Gastroesophageal sphincter (tissue), 4 donors: ENCODE measurements around the gene CFDP1. TPM values are rescaled to one million over a fixed set of nuclear protein-coding genes. Genes with fewer than 3 reads are reported as not detected.

Experiments used
- ATAC-seq: fragments of 150-250 bp; one replicate; pipeline ENCODE4 v1.9.1; 2016; ENCODE audit warnings: mild to moderate bottlenecking, moderate library complexity
- H3K27ac ChIP-seq, 4 donors: fragments of 200-600 bp; sonication (generic) in 3 of 4; 1 replicate in 3 of 4; 2 replicates in 1 of 4; pipeline ENCODE4 v1.5.1; 2016 to 2019
- H3K27me3 ChIP-seq: fragments of 200-600 bp; sonication (generic); one replicate; pipeline ENCODE4 v1.5.1; 2019
- H3K36me3 ChIP-seq, 2 donors: fragments of 200-600 bp; sonication (generic); one replicate each; pipeline ENCODE4 v1.5.1; 2019; ENCODE audit warnings: control low read depth in 1 of 2
- H3K4me1 ChIP-seq, 3 donors: fragments of 200-600 bp; sonication (generic); 1 replicate in 2 of 3; 2 replicates in 1 of 3; pipeline ENCODE4 v1.5.1; 2016 to 2019; ENCODE audit warnings: control low read depth in 2 of 3
- H3K4me3 ChIP-seq, 2 donors: fragments of 200-600 bp; sonication (generic); one replicate each; pipeline ENCODE4 v1.5.1; 2019; ENCODE audit warnings: mild to moderate bottlenecking in 1 of 2, moderate library complexity in 1 of 2
- H3K9me3 ChIP-seq, 3 donors: fragments of 200-600 bp; sonication (generic); one replicate each; pipeline ENCODE4 v1.5.1; 2017 to 2019; ENCODE audit warnings: control low read depth in 2 of 3
- EP300 ChIP-seq: sonication (generic); formaldehyde crosslinking; IDR thresholded peaks from one replicate; pipeline ENCODE4 v1.6.1; 2017; ENCODE audit warnings: antibody characterized with exemption, mild to moderate bottlenecking
- POLR2A ChIP-seq, 2 donors: fragments of 450-650 bp; IDR thresholded peaks; one replicate each; pipeline ENCODE4 v1.6.1; 2017; ENCODE audit warnings: antibody characterized with exemption in 2 of 2, mild to moderate bottlenecking in 2 of 2, moderate library complexity in 1 of 2
- POLR2AphosphoS5 ChIP-seq: sonication (generic); formaldehyde crosslinking; IDR thresholded peaks from one replicate; pipeline ENCODE4 v1.6.1; 2017; ENCODE audit warnings: antibody characterized with exemption
- WGBS, 2 donors: methylation state at CpG; one replicate each; pipeline ENCODE4 v1.1.5; 2018; ENCODE audit warnings: low coverage in 1 of 2; 5-methylcytosine and 5-hydroxymethylcytosine counted together
- total RNA-seq, 4 donors: library from RNA; depleted of rRNA; stranded (reverse); fragments of >200 nt; gene quantifications; one replicate each; pipeline ENCODE4 v1.1.0, GENCODE V29; 2016
- TF ChIP-seq, protein P1 (sequence below), 4 experiments: fragments of 200-600 bp in 2 of 4; fragments of 450-650 bp in 2 of 4; sonication (generic) in 1 of 4; IDR thresholded peaks; one replicate each; pipeline ENCODE4 v1.5.1; 2017 to 2019; ENCODE audit warnings: antibody characterized with exemption in 4 of 4, mild to moderate bottlenecking in 2 of 4, moderate library complexity in 2 of 4

CFDP1 gene
- total RNA-seq, 4 donors from 2014 or later = 45.1 to 70.0 (median 50.0) TPM

DNA sequence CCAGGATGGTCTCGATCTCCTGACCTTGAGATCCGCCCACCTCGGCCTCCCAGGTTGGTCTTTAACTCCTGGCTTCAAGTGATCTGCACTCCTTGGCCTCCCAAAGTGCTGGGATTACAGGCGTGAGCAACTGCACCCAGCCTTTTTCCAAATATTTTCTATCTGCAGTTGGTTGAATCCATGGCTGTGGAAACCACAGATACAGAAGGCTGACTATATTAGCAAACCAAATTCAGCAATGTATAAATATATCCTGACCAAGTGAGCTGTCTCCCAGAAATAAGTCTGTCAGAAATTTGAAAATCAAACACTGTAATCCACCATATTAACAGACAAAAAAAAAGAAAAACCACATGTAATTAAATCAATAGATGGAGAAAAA lies 9.6 kb downstream of the CFDP1 start:
- no peak for ATAC-seq
- peaks cover 0 to 21% (median 0%) of the 10 kb centered on the region in 3 donors for H3K4me1 ChIP-seq
- 63% methylated on average over 4 of the region's 4 CpGs; no CpG with 5 or more reads in 1 of the 2 donors for WGBS, 2 donors
- H3K27me3 ChIP-seq = no peaks in the 10 kb centered on the region
- no peak overlapping the region for H3K4me3 ChIP-seq
- H3K27ac ChIP-seq = no peak overlapping the region
- no peaks in the 10 kb centered on the region for H3K36me3 ChIP-seq
- no peak for TF ChIP-seq POLR2AphosphoS5
- no peak for TF ChIP-seq POLR2A (IDR thresholded peaks at IDR 0.05)
- TF ChIP-seq, protein P1, sequence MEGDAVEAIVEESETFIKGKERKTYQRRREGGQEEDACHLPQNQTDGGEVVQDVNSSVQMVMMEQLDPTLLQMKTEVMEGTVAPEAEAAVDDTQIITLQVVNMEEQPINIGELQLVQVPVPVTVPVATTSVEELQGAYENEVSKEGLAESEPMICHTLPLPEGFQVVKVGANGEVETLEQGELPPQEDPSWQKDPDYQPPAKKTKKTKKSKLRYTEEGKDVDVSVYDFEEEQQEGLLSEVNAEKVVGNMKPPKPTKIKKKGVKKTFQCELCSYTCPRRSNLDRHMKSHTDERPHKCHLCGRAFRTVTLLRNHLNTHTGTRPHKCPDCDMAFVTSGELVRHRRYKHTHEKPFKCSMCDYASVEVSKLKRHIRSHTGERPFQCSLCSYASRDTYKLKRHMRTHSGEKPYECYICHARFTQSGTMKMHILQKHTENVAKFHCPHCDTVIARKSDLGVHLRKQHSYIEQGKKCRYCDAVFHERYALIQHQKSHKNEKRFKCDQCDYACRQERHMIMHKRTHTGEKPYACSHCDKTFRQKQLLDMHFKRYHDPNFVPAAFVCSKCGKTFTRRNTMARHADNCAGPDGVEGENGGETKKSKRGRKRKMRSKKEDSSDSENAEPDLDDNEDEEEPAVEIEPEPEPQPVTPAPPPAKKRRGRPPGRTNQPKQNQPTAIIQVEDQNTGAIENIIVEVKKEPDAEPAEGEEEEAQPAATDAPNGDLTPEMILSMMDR (IDR thresholded peaks at IDR 0.05) = no peak
- no peak for TF ChIP-seq EP300
- no peaks in the 10 kb centered on the region for H3K9me3 ChIP-seq

DNA sequence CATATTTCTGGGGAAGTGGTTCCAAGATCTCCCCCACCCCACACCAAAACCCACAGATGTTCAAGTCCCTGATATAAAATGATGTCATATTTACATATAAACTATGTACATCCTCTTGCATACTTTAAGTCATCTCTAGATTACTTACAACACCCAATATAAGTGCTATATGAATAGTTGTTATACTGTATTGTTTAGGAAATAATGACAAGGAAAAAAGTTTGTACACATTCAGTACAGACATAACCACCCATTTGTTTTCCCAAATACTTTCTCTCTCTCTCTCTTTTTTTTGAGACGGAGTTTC lies 11.5 kb downstream of the CFDP1 start:
- WGBS, 2 donors = 100% methylated on average over 1 of the region's 1 CpG
- Histone ChIP-seq H3K9me3 (no peaks in the 10 kb centered on the region), H3K27me3 (no peaks in the 10 kb centered on the region), H3K4me1 (peaks cover 0 to 21% (median 0%) of the 10 kb centered on the region in 3 donors), H3K36me3 (no peaks in the 10 kb centered on the region), H3K27ac (no peak overlapping the region), H3K4me3 (no peak overlapping the region)
- no peak for ATAC-seq
- TF ChIP-seq POLR2AphosphoS5 (no peak), POLR2A (IDR thresholded peaks at IDR 0.05) (no peak)

GRCh38 chr16:75420987-75421819 lies 12.1 kb downstream of the CFDP1 start:
- peak overlapping the region in 2 of 4 donors; percentile 14 to 46 for H3K27ac ChIP-seq
- no peak for TF ChIP-seq EP300
- TF ChIP-seq POLR2A (IDR thresholded peaks at IDR 0.05) = peak in 1 of 2 donors; percentile 12
- TF ChIP-seq, protein P1 (IDR thresholded peaks at IDR 0.05) = no peak
- no peaks in the 10 kb centered on the region for H3K9me3 ChIP-seq
- H3K4me1 ChIP-seq = peaks cover 0 to 21% (median 0%) of the 10 kb centered on the region in 3 donors
- H3K4me3 ChIP-seq = no peak overlapping the region
- H3K36me3 ChIP-seq = no peaks in the 10 kb centered on the region
- ATAC-seq = no peak
- 37 to 42% methylated on average over 6 to 7 of the region's 8 CpGs for WGBS, 2 donors
- H3K27me3 ChIP-seq = no peaks in the 10 kb centered on the region

GRCh38 chr16:75416904-75417565 lies 16.3 kb downstream of the CFDP1 start:
- ATAC-seq = no peak
- peaks cover 0 to 21% (median 0%) of the 10 kb centered on the region in 3 donors for H3K4me1 ChIP-seq
- H3K4me3 ChIP-seq = no peak overlapping the region
- peaks cover 0 to 16% of the 10 kb centered on the region in 2 donors for H3K36me3 ChIP-seq
- H3K9me3 ChIP-seq = no peaks in the 10 kb centered on the region
- WGBS, 2 donors = 46 to 70% methylated on average over 2 of the region's 2 CpGs
- no peak overlapping the region for H3K27ac ChIP-seq
- H3K27me3 ChIP-seq = no peaks in the 10 kb centered on the region
- no peak for TF ChIP-seq POLR2AphosphoS5
- TF ChIP-seq POLR2A (IDR thresholded peaks at IDR 0.05) = no peak
- no peak for TF ChIP-seq EP300
- TF ChIP-seq, protein P1 (IDR thresholded peaks at IDR 0.05) = no peak

DNA sequence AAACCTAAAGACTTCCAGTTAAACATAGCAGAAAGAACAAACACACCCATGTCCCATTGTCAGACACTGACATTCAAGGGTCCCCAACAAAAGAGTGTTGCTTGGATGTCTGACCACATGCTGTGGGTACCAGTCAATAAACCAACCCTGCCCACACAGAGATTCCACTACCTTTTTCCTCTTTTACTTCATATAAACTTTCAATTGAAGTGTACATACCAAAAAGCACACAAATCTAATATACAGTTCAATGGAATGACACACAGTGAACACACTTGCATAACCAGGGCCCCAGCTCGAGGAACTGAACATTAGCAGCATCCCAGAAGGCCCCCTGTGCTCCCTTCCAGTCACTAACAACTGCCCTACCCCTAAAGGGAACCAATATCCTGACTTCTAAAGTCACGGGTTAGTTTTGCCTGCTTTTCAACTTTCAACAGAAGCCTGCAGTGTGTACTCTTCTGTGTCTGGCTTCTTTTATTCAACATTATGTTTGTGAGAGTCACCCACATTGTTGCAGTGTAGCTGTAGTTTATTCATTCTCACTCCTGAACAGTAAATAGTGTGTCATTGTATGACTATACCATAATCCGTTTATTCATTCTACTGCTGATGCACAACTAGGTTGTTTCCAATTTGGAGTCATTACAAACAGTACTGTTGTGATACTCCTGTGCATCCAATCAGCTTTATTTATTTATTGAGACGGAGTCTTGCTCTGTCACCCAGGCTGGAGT lies 18.0 kb downstream of the CFDP1 start:
- Histone ChIP-seq H3K4me3 (no peak overlapping the region), H3K36me3 (peaks cover 0 to 33% of the 10 kb centered on the region in 2 donors), H3K9me3 (no peaks in the 10 kb centered on the region), H3K27ac (no peak overlapping the region), H3K4me1 (peaks cover 0 to 7% (median 0%) of the 10 kb centered on the region in 3 donors), H3K27me3 (no peaks in the 10 kb centered on the region)
- TF ChIP-seq, protein P1 (IDR thresholded peaks at IDR 0.05) = no peak
- TF ChIP-seq EP300 = no peak
- TF ChIP-seq POLR2A (IDR thresholded peaks at IDR 0.05) = no peak
- TF ChIP-seq POLR2AphosphoS5 = no peak
- 51 to 90% methylated on average over 3 to 4 of the region's 4 CpGs for WGBS, 2 donors
- no peak for ATAC-seq
